Stimulated activated naive CD8-positive, alpha-beta T cell treated with anti-CD3 and anti-CD28 coated beads, Interleukin-15, Interleukin-2, amounts not matched to agents 100 U/mL and 50 U/mL, for 24 hours (primary cell): Measurements from ENCODE around the gene SMAD7.
"Not testable (repeated sequence)": the region's sequence is repeated elsewhere in the genome, so short reads cannot be mapped to it uniquely, and the experiment has no call there.

Experiments used
- ATAC-seq: fragments of 150-1000 bp; cut with Tn5 transposase; one replicate; pipeline ENCODE4 v1.10.0; 2021
- DNase-seq: peaks from one replicate; pipeline ENCODE4 v3.0.0; 2021

The SMAD7 gene

GRCh38 chr18:48877941-48878340, 72.8 kb downstream of the SMAD7 start:
- ATAC-seq (no peak), DNase-seq (no peak)

GRCh38 chr18:48876590-48876989, 74.2 kb downstream of the SMAD7 start:
- ATAC-seq (no peak), DNase-seq (no peak)

GRCh38 chr18:48875942-48876511, 74.7 kb downstream of the SMAD7 start:
- ATAC-seq (no peak), DNase-seq (no peak)

GRCh38 chr18:48875314-48875941, 75.3 kb downstream of the SMAD7 start:
- ATAC-seq (no peak), DNase-seq (no peak)

GRCh38 chr18:48874701-48875162, 76.0 kb downstream of the SMAD7 start:
- no peak for DNase-seq
- ATAC-seq: no peak

- DNase-seq (no peak), ATAC-seq (no peak)
These were observed 76.5 kb downstream of the SMAD7 start for GRCh38 chr18:48874233-48874632.

GRCh38 chr18:48872234-48873145, 78.3 kb downstream of the SMAD7 start:
- no peak for ATAC-seq
- no peak for DNase-seq

- no peak for DNase-seq
- no peak for ATAC-seq
These were observed 79.2 kb downstream of the SMAD7 start for GRCh38 chr18:48871391-48872166.

- DNase-seq, ATAC-seq: not testable (repeated sequence)
These were observed 79.8 kb downstream of the SMAD7 start for GRCh38 chr18:48870926-48871325.
